AG08395 (cell line): ENCODE results near the gene KCNF1.

ENCODE experiments used
- DNase-seq: peaks from one replicate; pipeline ENCODE4 v3.0.0; 2012; ENCODE audit warnings: mixed read lengths, low spot score

KCNF1 gene

GRCh38 chr2:10911291-10912075 lies at the start of gene KCNF1:
Gene KCNF1 (plus strand): TSS chr2:10911934. CDS start chr2:10912427, 493 bp downstream.
- DNase-seq: peak; percentile 79

- no peak for DNase-seq
Observed at GRCh38 chr2:10862330-10862729, 49.4 kb upstream of the KCNF1 start.

- no peak for DNase-seq
Observed at GRCh38 chr2:10863047-10863446, 48.7 kb upstream of the KCNF1 start.

- no peak for DNase-seq
Observed at GRCh38 chr2:10863837-10864236, 47.9 kb upstream of the KCNF1 start.

GRCh38 chr2:10864251-10864650 lies 47.5 kb upstream of the KCNF1 start:
- DNase-seq: no peak

GRCh38 chr2:10864861-10865636 lies 46.7 kb upstream of the KCNF1 start:
- DNase-seq: no peak

- no peak for DNase-seq
Observed at GRCh38 chr2:10865841-10866240, 45.9 kb upstream of the KCNF1 start.

- DNase-seq: no peak
Observed at GRCh38 chr2:10867692-10868420, 43.9 kb upstream of the KCNF1 start.

- DNase-seq: peak; percentile 80
Observed at GRCh38 chr2:10868465-10869314, 43.0 kb upstream of the KCNF1 start.

GRCh38 chr2:10871978-10872377 lies 39.8 kb upstream of the KCNF1 start:
- no peak for DNase-seq

- DNase-seq: no peak
Observed at GRCh38 chr2:10873171-10873570, 38.6 kb upstream of the KCNF1 start.

GRCh38 chr2:10873790-10874437 lies 37.8 kb upstream of the KCNF1 start:
- peak; percentile 45 for DNase-seq

GRCh38 chr2:10875126-10875525 lies 36.6 kb upstream of the KCNF1 start:
- no peak for DNase-seq

GRCh38 chr2:10876394-10876793 lies 35.3 kb upstream of the KCNF1 start:
- DNase-seq: no peak

GRCh38 chr2:10876963-10877362 lies 34.8 kb upstream of the KCNF1 start:
- no peak for DNase-seq

- DNase-seq: peak; percentile 38
Observed at GRCh38 chr2:10877651-10878111, 34.1 kb upstream of the KCNF1 start.

- DNase-seq: no peak
Observed at GRCh38 chr2:10878268-10878915, 33.3 kb upstream of the KCNF1 start.

GRCh38 chr2:10879159-10879558 lies 32.6 kb upstream of the KCNF1 start:
- DNase-seq: no peak

GRCh38 chr2:10879624-10880585 lies 31.8 kb upstream of the KCNF1 start:
- no peak for DNase-seq
